IPS-NIHi7 (cell line): ENCODE results near the gene CPA2.
"Not testable (repeated sequence)": the region's sequence is repeated elsewhere in the genome, so short reads cannot be mapped to it uniquely, and the experiment has no call there.

Experiments used
- DNase-seq: peaks from one replicate; pipeline ENCODE4 v3.0.0; 2012; ENCODE audit warnings: mixed read lengths; ENCODE audit errors: extremely low spot score

The CPA2 gene

DNA sequence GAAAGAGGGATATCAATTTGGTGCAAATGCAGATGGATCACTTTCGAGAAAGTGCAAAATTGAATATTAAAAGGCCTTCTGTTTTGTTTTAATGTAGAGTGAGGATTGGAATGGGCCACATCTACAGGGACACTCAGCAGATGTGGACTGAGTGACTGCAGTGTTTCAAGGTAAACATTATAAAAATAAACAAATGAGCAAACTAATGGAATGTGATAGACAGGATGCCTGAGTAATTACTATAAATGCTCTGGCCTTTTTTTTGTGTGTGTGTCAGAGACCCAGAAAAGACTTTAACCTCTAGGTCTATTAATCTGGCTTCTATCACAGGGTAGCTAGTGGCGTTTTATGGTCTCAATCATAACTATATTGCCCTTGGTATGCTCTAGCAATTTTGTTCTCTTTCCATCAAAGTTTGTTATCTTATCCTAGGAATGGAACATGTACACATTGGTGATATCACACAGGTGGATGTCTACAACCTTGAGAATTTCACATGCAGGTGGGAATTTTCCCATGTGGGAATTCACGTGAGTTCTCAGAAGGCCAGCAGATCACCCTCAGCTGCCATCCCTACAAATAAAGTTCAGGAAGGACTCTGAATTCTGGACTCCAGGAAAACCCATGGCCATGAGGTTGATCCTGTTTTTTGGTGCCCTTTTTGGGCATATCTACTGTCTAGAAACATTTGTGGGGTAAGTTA, at the start of gene CPA2:
CPA2 (plus strand) TSS at position 606 of the 703 bp plus-strand sequence; CDS start at position 625, 19 bp downstream.
- no peak for DNase-seq

- no peak for DNase-seq
These were observed 47.6 kb upstream of the CPA2 start for GRCh38 chr7:130218806-130219620.

GRCh38 chr7:130219871-130220270, 46.8 kb upstream of the CPA2 start:
- no peak for DNase-seq

DNA sequence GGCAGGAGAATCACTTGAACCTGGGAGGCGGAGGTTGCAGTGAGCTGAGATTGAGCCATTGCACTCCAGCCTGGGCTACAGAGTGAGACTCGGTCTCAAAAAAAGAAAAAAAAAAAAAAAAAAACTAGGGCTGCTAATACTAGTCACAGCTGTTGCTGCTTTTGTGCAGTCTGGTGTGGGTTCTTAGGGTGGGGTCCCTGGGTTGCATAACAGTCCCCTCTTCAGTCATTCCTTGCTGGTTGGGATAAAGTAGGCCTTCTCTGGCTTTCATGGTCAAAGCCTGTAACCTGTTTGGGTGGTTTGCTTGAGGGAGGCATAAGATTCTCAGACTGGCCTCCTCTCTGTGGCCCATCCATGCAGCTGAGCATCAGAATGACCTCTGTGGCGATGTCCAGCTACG, 44.9 kb upstream of the CPA2 start:
- DNase-seq = no peak

GRCh38 chr7:130223646-130224045, 43.0 kb upstream of the CPA2 start:
- DNase-seq = no peak

GRCh38 chr7:130224210-130224609, 42.5 kb upstream of the CPA2 start:
- no peak for DNase-seq

DNA sequence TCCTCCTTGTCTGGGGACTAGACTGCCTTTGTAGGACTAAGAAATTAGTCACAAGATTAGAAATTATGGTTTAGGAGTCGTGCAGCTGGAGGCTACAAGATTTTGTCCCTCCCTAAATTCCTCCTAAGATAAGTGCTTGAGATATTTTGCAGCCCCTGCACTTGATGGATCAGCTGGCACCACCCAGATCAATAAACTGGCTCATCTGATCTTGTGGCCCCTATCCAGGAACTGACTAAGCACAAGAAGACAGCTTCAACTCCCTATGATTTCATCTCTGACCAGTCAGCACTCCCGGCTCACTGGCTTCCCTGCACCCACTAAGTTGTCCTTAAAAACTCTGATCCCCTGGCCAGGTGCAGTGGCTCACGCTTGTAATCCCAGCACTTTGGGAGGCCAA, 41.7 kb upstream of the CPA2 start:
- not testable (repeated sequence) for DNase-seq

- DNase-seq = no peak
These were observed 40.3 kb upstream of the CPA2 start for GRCh38 chr7:130226333-130226732.

DNA sequence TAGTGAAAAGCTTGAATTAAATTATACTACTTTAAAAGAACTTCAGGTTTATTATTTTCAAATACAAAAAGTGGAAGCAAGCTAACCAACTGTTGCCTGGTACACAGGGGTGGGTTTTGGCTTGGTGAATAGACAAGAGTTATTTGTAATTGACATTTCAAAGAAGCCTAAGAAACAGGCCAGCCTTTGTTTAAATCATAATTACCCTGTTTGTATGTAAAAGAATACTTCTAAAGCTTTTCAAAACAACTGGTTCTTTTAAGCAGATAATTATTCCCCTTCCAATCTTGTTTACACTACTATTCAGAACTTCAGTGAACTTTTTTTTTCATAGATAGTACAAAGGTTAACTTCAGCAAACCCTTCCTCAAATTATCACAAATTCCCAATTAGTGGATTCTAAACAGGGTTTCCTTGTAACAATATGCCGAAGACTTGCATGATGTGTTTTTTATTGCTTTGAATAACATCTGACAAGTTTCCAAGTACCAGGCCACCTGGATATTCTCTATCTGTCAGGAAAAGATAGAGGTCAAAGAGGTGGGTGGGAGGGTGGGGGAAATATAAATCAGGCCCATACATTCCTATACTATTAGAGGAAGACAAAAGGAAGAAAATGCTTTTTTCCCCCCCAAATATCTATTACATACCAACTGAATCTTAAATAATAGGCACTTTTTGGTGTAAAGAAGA, 38.6 kb upstream of the CPA2 start:
- DNase-seq = no peak

DNA sequence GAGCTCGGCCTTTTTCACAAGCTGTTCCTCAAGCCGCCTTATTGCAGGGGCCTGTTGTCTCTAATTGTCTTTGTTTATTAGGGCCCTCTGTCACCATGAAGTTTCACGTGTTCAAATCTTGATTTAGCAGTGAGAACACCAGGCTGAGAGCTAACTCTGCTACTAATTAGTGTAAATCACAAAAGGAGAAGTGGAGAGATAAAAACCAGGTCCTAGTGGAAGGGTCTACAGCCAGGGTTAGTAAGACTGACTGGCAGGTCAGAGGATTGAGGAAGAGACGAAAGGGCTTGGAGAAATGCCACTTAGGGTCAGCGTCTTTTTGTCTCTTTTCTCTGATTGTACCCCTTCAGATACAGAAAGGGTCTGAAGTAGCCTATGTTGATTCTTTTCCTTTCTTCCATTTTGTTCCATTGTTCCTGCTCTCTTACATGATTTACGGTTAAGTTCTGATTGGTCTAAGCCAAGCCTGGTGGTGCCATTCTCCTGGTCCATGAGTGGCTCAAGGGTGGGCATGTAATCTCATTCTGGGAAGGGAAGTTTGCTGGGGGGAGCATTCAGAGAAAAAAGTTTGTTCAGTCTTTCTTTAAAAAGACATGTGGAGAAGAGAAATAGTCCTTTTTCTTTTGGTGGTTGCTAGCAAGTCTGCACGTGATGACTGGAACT, 37.7 kb upstream of the CPA2 start:
- no peak for DNase-seq

DNA sequence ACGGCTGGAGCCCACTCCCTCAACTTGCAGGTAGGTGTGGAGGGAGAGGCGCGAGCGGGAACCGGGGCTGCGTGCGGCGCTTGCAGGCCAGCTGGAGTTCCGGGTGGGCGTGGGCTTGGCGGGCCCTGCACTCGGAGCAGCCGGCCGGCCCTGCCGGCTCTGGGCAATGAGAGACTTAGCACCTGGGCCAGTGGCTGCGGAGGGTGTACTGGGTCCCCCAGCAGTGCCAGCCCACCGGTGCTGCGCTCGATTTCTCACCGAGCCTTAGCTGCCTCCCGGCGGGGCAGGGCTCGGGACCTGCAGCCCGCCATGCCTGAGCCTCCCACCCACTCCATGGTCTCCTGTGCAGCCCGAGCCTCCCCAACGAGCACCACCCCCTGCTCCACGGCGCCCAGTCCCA, 36.7 kb upstream of the CPA2 start:
- DNase-seq = not testable (repeated sequence)

DNA sequence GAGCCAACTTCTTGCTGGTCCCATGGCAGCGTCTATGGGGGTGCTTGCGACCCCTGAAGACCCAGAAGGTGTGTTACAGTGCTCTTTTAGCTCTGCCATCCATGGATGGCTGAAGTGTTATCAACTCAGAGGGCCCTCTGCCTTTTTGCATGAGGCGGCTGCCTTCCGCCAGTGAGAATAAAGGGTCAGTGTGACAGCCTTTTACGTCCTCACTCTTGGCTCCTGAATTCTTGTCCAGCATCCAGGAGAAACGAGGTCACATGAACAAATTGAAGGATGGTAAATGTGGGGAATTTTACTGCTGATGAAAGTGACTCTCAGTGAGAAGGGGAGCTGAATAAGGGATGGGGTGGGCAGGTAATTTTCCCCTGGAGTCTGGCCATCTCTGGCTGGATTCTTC, 34.9 kb upstream of the CPA2 start:
- no peak for DNase-seq

DNA sequence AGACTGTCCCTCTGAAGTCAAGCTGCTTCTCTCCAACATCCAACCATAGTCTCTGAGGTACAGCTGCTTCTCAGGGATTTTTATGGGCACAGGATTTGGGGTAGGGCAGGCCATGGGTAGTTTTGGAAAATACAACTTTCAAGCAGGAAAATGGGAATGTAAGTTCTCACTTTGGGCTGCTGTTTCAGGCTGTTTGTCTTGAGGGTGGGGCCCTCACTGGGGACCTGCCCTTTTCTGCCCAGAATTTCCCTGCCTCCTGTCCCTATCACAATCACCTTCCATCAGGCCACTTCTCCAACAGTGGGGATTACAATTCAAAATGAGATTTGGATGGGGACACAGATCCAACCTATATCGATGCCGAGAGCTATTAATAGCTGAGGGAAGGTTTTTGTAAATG, 34.5 kb upstream of the CPA2 start:
- DNase-seq = no peak

- DNase-seq = no peak
These were observed 32.6 kb upstream of the CPA2 start for GRCh38 chr7:130234078-130234477.

DNA sequence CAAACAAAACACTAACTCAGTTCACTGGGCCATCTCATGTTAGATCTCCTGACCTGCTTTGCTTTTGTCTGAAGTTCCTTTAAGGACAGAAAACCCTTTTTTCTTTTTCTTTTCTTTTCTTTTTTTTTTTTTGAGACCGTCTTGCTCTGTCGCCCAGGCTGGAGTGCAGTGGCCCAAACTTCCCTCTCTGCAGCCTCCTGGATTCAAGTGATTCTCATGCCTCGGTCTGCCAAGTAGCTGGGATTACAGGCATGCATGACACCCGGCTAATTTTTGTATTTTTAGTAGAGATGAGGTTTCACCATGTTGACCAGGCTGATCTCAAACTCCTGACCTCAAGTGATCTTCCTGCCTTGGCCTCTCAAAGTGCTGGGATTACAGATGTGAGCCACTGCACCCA, 30.3 kb upstream of the CPA2 start:
- DNase-seq = not testable (repeated sequence)

DNA sequence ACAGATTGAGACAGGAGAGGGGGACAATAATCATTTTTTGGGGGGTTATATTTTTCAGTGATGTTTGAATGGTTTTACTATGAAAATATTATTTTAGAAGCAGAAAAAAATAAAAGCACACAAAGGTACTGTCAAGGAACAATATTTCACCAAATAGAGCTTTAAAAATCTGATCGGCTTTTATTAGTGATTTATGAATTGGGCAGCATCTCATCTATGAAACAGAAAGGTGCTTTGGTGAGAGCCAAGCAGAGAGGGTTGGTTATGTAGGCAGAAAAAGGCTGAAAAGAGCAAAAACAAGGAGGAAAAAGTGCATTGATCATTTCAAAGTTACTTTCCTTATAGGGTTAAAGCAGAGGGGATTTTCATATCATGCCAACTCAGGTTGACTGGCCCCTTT, 26.4 kb upstream of the CPA2 start:
- no peak for DNase-seq

DNA sequence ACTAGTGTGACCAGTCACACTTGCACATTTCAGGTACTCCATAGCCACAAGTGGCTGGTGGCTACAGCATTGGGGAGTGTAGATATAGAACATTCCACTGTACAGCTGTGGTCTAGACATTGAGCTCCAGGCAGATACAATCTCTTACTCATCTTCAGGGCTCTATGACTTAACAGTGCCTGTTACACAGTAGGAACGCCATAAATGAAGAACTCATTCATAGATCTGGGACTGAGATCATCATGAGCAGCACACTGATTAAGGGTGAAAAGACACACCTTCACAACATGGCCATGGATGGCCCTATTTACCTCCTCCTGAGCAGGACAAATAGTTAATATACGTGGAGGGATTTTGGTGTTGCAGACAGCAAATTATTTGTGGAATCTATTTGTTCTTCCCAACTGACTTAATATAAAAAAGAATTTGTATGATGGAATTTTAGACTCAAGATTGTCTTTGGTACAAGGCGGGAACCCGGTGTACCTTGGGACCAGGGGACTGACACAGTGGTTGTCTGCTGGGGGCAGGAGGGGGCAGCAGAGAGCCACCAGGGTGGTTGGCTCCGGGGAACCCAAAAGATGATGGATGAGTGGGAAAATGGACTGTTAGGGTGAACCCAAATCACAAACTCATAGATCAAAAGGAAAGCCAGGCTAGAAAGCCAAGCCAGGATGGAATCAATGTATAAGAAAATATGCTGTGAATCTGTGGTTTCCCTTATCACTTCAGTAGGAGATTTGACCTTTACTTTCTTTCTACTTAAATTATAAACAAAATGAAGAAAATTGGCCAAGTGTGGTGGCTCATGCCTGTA, 24.3 kb upstream of the CPA2 start:
- peak; percentile 83 for DNase-seq

GRCh38 chr7:130243486-130243885, 23.2 kb upstream of the CPA2 start:
- not testable (repeated sequence) for DNase-seq

GRCh38 chr7:130246491-130246890, 20.2 kb upstream of the CPA2 start:
- DNase-seq = not testable (repeated sequence)

DNA sequence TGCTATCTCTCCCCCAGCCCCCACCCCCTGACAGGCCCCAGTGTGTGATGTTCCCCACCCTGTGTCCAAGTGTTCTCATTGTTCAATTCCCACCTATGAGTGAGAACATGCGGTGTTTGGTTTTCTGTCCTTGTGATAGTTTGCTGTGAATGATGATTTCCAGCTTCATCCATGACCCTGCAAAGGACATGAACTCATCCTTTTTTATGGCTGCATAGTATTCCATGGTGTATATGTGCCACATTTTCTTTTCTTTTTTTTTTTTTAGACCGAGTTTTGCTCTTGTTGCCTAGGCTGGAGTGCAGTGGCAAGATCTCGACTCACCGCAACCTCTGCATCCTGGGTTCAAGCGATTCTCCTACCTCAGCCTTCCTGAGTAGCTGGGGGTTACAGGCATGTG, 17.8 kb upstream of the CPA2 start:
- not testable (repeated sequence) for DNase-seq

- not testable (repeated sequence) for DNase-seq
These were observed 17.0 kb upstream of the CPA2 start for GRCh38 chr7:130249626-130250025.
